Vagina (tissue), 2 donors: ENCODE data around the gene TTLL11. TPM values are rescaled to one million over a fixed set of nuclear protein-coding genes. Genes with fewer than 3 reads are reported as not detected.

ENCODE experiments used
- DNase-seq, 2 donors: peaks; one replicate each; pipeline ENCODE4 v3.0.0-alpha.2; 2017; ENCODE audit errors: extremely low spot score in 2 of 2
- H3K27ac ChIP-seq: fragments of 200-600 bp; sonication (generic); one replicate; pipeline ENCODE4 v1.5.1; 2019
- H3K27me3 ChIP-seq: fragments of 200-600 bp; sonication (generic); one replicate; pipeline ENCODE4 v1.5.1; 2019
- H3K36me3 ChIP-seq, 2 donors: fragments of 200-600 bp; sonication (generic); one replicate each; pipeline ENCODE4 v1.5.1; 2017 to 2019
- H3K4me1 ChIP-seq: fragments of 200-600 bp; sonication (generic); one replicate; pipeline ENCODE4 v1.5.1; 2019
- H3K4me3 ChIP-seq, 2 donors: fragments of 200-600 bp; sonication (generic); 1 replicate in 1 of 2; 2 replicates in 1 of 2; pipeline ENCODE4 v1.5.1; 2016 to 2019
- H3K9me3 ChIP-seq: fragments of 200-600 bp; sonication (generic); one replicate; pipeline ENCODE4 v1.5.1; 2019
- POLR2A ChIP-seq, 2 donors: fragments of 450-650 bp; IDR thresholded peaks; one replicate each; pipeline ENCODE4 v1.6.1; 2017; ENCODE audit warnings: antibody characterized with exemption in 2 of 2, mild to moderate bottlenecking in 2 of 2, moderate library complexity in 2 of 2
- POLR2AphosphoS5 ChIP-seq, 2 donors: sonication (generic); formaldehyde crosslinking; IDR thresholded peaks; one replicate each; pipeline ENCODE4 v1.9.0; 2017; ENCODE audit warnings: antibody characterized with exemption in 2 of 2, mild to moderate bottlenecking in 2 of 2, low read depth in 1 of 2; ENCODE audit not compliant: insufficient read depth in 1 of 2
- intact Hi-C: fragments of 100-400 bp; cut with DNase I; formaldehyde crosslinking; loops from one replicate; pipeline ENCODE4 v1.15.1; 2023
- total RNA-seq: library from RNA; depleted of rRNA; stranded (reverse); fragments of >200 nt; gene quantifications from one replicate; pipeline ENCODE4 v1.2.3, GENCODE V29; 2016
- TF ChIP-seq, protein P1 (sequence below), 3 experiments: fragments of 450-650 bp in 2 of 3; fragments of 200-600 bp in 1 of 3; sonication (generic) in 1 of 3; IDR thresholded peaks; one replicate each; pipeline ENCODE4 v1.5.1; 2017 to 2019; ENCODE audit warnings: antibody characterized with exemption in 3 of 3, mild to moderate bottlenecking in 2 of 3, moderate library complexity in 2 of 3

TTLL11 gene
- total RNA-seq, 1 donor from 2014 or later: 11.0 TPM

DNA sequence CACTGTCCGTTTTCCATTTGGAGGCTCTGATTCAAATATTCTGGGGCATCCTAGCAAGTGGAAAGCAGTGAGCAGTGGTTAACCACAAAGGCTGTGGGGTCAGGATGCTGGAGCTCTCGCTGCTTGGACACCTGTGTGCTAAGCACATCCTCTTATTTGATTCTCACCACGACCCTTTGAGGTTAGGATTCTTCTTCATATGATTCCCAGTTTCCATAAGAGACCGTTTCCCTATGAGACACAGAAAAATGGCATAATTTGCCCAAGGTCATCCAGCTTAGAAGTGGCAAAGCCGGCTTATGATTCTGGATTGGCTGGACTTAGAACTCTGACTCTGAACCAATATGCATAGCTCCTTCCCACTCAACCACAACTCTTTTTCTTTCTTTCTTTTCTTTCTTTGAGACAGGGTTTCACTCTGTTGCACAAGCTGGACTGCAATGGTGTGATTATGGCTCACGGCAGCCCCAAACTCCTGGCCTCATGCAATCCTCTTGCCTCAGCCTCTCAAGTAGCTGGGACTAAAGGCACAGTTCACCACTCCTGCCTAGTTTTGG lies 207.7 kb downstream of the TTLL11 start:
- no peaks in the 10 kb centered on the region for H3K9me3 ChIP-seq

DNA sequence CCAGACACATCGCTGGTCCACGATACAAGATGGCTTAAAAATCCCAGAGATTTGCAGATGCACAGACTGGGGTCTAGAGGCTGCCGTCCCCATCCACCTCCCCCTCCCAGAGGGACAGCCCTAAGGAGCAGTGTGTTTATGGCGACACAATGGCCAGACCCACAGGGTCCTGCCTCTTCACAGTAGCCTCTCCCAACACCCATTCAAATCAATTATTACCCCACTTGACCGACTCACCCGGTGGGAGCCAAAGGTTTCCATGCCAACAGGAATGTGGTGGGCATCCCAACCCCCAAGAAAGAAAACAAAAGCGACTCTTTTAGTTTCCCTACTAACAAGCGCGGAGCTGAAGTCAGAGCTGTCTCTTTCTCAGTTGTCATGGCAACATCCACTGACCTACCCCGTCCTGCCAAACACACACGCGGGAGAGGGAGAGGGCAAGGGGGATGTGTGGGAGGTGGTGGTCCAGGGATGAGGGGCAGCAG lies 209.0 kb downstream of the TTLL11 start:
- intact Hi-C loops: no loop called here

More for the DNA sequence above, 207.7 kb downstream of the TTLL11 start:
- no peak overlapping the region for H3K27ac ChIP-seq
- peak in 1 of 2 donors; percentile 40 for DNase-seq
- intact Hi-C loops: no loop called here
- peaks cover 11% of the 10 kb centered on the region for H3K4me1 ChIP-seq
- H3K36me3 ChIP-seq: no peaks in the 10 kb centered on the region
- TF ChIP-seq, protein P1, sequence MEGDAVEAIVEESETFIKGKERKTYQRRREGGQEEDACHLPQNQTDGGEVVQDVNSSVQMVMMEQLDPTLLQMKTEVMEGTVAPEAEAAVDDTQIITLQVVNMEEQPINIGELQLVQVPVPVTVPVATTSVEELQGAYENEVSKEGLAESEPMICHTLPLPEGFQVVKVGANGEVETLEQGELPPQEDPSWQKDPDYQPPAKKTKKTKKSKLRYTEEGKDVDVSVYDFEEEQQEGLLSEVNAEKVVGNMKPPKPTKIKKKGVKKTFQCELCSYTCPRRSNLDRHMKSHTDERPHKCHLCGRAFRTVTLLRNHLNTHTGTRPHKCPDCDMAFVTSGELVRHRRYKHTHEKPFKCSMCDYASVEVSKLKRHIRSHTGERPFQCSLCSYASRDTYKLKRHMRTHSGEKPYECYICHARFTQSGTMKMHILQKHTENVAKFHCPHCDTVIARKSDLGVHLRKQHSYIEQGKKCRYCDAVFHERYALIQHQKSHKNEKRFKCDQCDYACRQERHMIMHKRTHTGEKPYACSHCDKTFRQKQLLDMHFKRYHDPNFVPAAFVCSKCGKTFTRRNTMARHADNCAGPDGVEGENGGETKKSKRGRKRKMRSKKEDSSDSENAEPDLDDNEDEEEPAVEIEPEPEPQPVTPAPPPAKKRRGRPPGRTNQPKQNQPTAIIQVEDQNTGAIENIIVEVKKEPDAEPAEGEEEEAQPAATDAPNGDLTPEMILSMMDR (IDR thresholded peaks at IDR 0.05): no peak
- TF ChIP-seq POLR2AphosphoS5 (IDR thresholded peaks at IDR 0.05; ENCODE audit: insufficient read depth in 1 of 2, low read depth in 1 of 2) (no peak), POLR2A (IDR thresholded peaks at IDR 0.05) (no peak)
- H3K27me3 ChIP-seq: no peaks in the 10 kb centered on the region
- H3K4me3 ChIP-seq: no peak overlapping the region

DNA sequence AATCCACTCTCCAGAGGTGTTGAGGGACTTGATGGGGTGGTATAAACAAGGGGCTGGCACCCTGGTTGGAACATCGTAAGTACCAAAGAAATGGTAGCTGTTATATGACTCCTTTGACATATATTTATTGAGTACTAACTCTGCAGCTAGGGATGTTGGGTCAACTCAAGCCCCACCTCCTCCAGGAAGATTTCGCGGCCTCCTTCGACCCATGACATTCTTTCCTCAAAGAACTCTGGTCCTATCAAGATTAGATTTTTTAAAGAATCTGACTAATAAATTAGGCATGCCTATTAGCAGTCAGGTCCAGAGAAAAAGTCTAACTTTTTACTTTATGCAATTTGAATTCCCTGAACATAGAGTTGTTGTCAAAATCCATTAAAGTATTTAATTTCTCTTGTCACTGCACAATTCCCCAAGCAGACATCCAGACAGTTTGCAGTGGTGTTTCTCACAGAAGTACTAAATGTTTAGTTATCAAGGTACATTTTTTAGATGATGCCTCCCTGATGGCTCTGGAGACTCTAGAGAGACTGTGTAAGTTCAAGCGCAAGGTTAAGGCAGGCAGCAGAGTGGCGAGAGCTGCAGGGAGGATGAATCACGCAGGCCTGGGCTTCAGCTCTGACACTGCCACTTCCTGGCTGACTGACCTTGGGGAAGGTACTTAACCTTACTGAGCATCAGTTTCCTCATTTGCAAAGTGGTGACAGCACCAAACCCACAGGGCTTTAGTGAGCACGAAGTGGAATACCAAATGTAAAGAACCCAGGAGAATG lies 209.6 kb downstream of the TTLL11 start:
- peaks cover 11% of the 10 kb centered on the region for H3K4me1 ChIP-seq
- H3K9me3 ChIP-seq: no peaks in the 10 kb centered on the region
- H3K4me3 ChIP-seq: no peak overlapping the region
- TF ChIP-seq, protein P1 (IDR thresholded peaks at IDR 0.05): no peak
- TF ChIP-seq POLR2A (IDR thresholded peaks at IDR 0.05) (no peak), POLR2AphosphoS5 (IDR thresholded peaks at IDR 0.05; ENCODE audit: insufficient read depth in 1 of 2, low read depth in 1 of 2) (no peak)
- intact Hi-C loops: no loop called here
- H3K27me3 ChIP-seq: no peaks in the 10 kb centered on the region
- H3K27ac ChIP-seq: no peak overlapping the region
- no peak for DNase-seq
- H3K36me3 ChIP-seq: no peaks in the 10 kb centered on the region

More for the DNA sequence above, 209.0 kb downstream of the TTLL11 start:
- no peak overlapping the region for H3K4me3 ChIP-seq
- DNase-seq: no peak
- TF ChIP-seq POLR2AphosphoS5 (IDR thresholded peaks at IDR 0.05; ENCODE audit: insufficient read depth in 1 of 2, low read depth in 1 of 2) (no peak), POLR2A (IDR thresholded peaks at IDR 0.05) (no peak)
- TF ChIP-seq, protein P1 (IDR thresholded peaks at IDR 0.05): no peak
- no peaks in the 10 kb centered on the region for H3K27me3 ChIP-seq
- no peaks in the 10 kb centered on the region for H3K36me3 ChIP-seq
- H3K4me1 ChIP-seq: peaks cover 11% of the 10 kb centered on the region
- H3K9me3 ChIP-seq: no peaks in the 10 kb centered on the region
- H3K27ac ChIP-seq: no peak overlapping the region

DNA sequence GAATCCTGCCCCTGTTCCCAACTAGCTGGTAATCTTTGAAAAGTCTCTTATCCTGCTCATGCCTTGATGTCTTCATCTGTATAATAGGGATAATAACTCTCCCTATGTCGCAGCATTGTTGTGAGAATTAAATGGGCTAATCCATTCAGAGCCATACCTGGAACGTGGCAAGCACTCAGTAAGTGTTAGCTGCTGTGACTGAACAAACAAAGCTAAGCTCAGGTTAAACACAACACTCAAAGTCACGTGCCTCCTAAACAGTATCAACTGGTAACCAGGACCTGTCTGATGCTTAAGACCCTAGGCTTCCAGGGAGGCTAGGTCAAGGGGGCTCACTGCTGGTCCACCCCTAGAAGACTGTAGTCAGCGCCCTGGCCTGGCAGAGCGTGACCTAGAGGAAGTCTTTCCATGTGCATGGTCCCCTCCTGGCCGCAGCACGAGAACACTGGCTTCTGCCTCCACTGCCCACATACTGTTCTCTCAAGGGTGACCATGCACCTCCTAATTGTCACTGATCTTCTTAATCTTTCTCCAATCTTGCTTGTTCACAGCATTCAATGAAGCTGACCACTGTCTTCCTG lies 211.1 kb downstream of the TTLL11 start:
- intact Hi-C loops: no loop called here

More for the DNA sequence above, 211.1 kb downstream of the TTLL11 start:
- no peak overlapping the region for H3K27ac ChIP-seq
- H3K36me3 ChIP-seq: no peaks in the 10 kb centered on the region
- no peak for DNase-seq
- TF ChIP-seq POLR2AphosphoS5 (IDR thresholded peaks at IDR 0.05; ENCODE audit: insufficient read depth in 1 of 2, low read depth in 1 of 2) (no peak), POLR2A (IDR thresholded peaks at IDR 0.05) (no peak)
- TF ChIP-seq, protein P1 (IDR thresholded peaks at IDR 0.05): no peak
- H3K27me3 ChIP-seq: no peaks in the 10 kb centered on the region
- no peak overlapping the region for H3K4me3 ChIP-seq
- no peaks in the 10 kb centered on the region for H3K9me3 ChIP-seq
- H3K4me1 ChIP-seq: peaks cover 4% of the 10 kb centered on the region
